Fibroblast of peridontal ligament (primary cell): ENCODE data around the gene WDR37.
"Not testable (repeated sequence)": the region's sequence is repeated elsewhere in the genome, so short reads cannot be mapped to it uniquely, and the experiment has no call there.

Experiments used
- DNase-seq: peaks from one replicate; pipeline ENCODE4 v3.0.0-alpha.2; 2010; ENCODE audit errors: extremely low read depth

Gene WDR37

GRCh38 chr10:1041514-1041913, 14.7 kb upstream of the WDR37 start:
- DNase-seq: no peak

GRCh38 chr10:1043532-1043995, 12.6 kb upstream of the WDR37 start:
- no peak for DNase-seq

GRCh38 chr10:1044146-1044545, 12.0 kb upstream of the WDR37 start:
- DNase-seq: no peak

- no peak for DNase-seq
These were observed 11.2 kb upstream of the WDR37 start for GRCh38 chr10:1044964-1045363.

- DNase-seq: no peak
These were observed 10.8 kb upstream of the WDR37 start for GRCh38 chr10:1045415-1045814.

- no peak for DNase-seq
These were observed 8.2 kb upstream of the WDR37 start for GRCh38 chr10:1047937-1048336.

- DNase-seq: peak; percentile 62
These were observed 7.8 kb upstream of the WDR37 start for GRCh38 chr10:1048349-1048731.

- peak; percentile 99 for DNase-seq
These were observed 7.3 kb upstream of the WDR37 start, which contains the start of gene IDI1 for GRCh38 chr10:1048732-1049424. Gene IDI1 (minus strand): TSS chr10:1049119. CDS start chr10:1049003, 116 bp downstream.

- DNase-seq: no peak
These were observed 6.7 kb upstream of the WDR37 start for GRCh38 chr10:1049425-1049958.

GRCh38 chr10:1050145-1050544, 6.0 kb upstream of the WDR37 start:
- peak; percentile 31 for DNase-seq

- no peak for DNase-seq
These were observed 5.6 kb upstream of the WDR37 start for GRCh38 chr10:1050554-1050953.

GRCh38 chr10:1054684-1055083, 1.5 kb upstream of the WDR37 start:
- no peak for DNase-seq

- peak; percentile 13 for DNase-seq
These were observed 997 bp downstream of the WDR37 start for GRCh38 chr10:1057106-1057657.

- no peak for DNase-seq
These were observed 1.8 kb downstream of the WDR37 start for GRCh38 chr10:1058017-1058416.

GRCh38 chr10:1059902-1060301, 3.7 kb downstream of the WDR37 start:
- DNase-seq: no peak

GRCh38 chr10:1061930-1062774, 6.0 kb downstream of the WDR37 start:
- no peak for DNase-seq

- DNase-seq: no peak
These were observed 7.2 kb downstream of the WDR37 start for GRCh38 chr10:1063232-1063865.

- no peak for DNase-seq
These were observed 8.7 kb downstream of the WDR37 start for GRCh38 chr10:1064964-1065247.

- not testable (repeated sequence) for DNase-seq
These were observed 10.5 kb downstream of the WDR37 start for GRCh38 chr10:1066734-1067133.

- DNase-seq: no peak
These were observed 12.5 kb downstream of the WDR37 start for GRCh38 chr10:1068380-1069361.

- peak; percentile 13 for DNase-seq
These were observed 14.7 kb downstream of the WDR37 start for GRCh38 chr10:1070919-1071318.
